H1 (cell line): Measurements from ENCODE around the gene GUCY2D. TPM values are rescaled to one million over a fixed set of nuclear protein-coding genes. Genes with fewer than 3 reads are reported as not detected.

Source experiments
- CTCF ChIA-PET: fragments of 300-600 bp; sonication (Branson Sonifier 250); formaldehyde crosslinking; loops from one replicate; lab custom pipeline; 2021; ENCODE audit not compliant: partially characterized antibody; lab: Charles Lee
- POLR2A ChIA-PET: fragments of 300-600 bp; sonication (Branson Sonifier 250); formaldehyde crosslinking; loops from one replicate; lab custom pipeline; 2021; ENCODE audit warnings: inconsistent platforms; ENCODE audit not compliant: partially characterized antibody; lab: Charles Lee
- DNase-seq, 2 experiments: peaks; one replicate each; pipeline versions ENCODE4 v3.0.0 to v3.0.0-alpha.2; 2010 to 2022; ENCODE audit warnings: low spot score in 2 of 2, low read depth in 1 of 2, mixed read lengths in 1 of 2
- FAIRE-seq: peaks from 2 replicates; lab custom pipeline; 2011; peaks lifted over from hg19 to GRCh38; lab: Jason Lieb, UNC
- H2AFZ ChIP-seq: 2 replicates; pipeline ENCODE4 v1.8.1; 2012; ENCODE audit warnings: low read length, inconsistent platforms
- H2AK5ac ChIP-seq: 2 replicates; pipeline ENCODE4 v1.6.1; 2013; ENCODE audit warnings: low read depth, low read length
- H2BK120ac ChIP-seq: replicated peaks from 2 replicates; pipeline ENCODE3; 2013; ENCODE audit warnings: low read depth, low read length, inconsistent platforms
- H2BK12ac ChIP-seq: 2 replicates; pipeline ENCODE4 v1.6.1; 2013; ENCODE audit warnings: low read depth, low read length
- H2BK15ac ChIP-seq: 2 replicates; pipeline ENCODE4 v1.6.1; 2013; ENCODE audit warnings: low read length
- H2BK20ac ChIP-seq: 2 replicates; pipeline ENCODE4 v1.6.1; 2013; ENCODE audit warnings: low read length
- H2BK5ac ChIP-seq: 2 replicates; pipeline ENCODE4 v1.6.1; 2013; ENCODE audit warnings: low read depth, low read length
- H3K14ac ChIP-seq: 2 replicates; pipeline ENCODE4 v1.6.1; 2013; ENCODE audit warnings: inconsistent platforms; ENCODE audit not compliant: insufficient read length
- H3K18ac ChIP-seq: 2 replicates; pipeline ENCODE4 v1.6.1; 2013; ENCODE audit warnings: low read length; ENCODE audit errors: extremely low read depth
- H3K23ac ChIP-seq: 2 replicates; pipeline ENCODE4 v1.6.1; 2013; ENCODE audit warnings: inconsistent platforms; ENCODE audit not compliant: insufficient read length
- H3K23me2 ChIP-seq: 2 replicates; pipeline ENCODE4 v1.6.1; 2013; ENCODE audit warnings: low read depth, low read length
- H3K27ac ChIP-seq: 2 replicates; pipeline ENCODE4 v1.6.1; 2011; ENCODE audit warnings: low read depth, low read length, inconsistent platforms
- H3K27me3 ChIP-seq, 4 experiments: replicated peaks in 1 of 4; 1 replicate in 1 of 4; 2 replicates in 3 of 4; pipeline versions ENCODE4 v1.6.1 to v1.8.1; 2011 to 2013; ENCODE audit warnings: low read length in 3 of 4, mild to moderate bottlenecking in 3 of 4, inconsistent platforms in 2 of 4, mixed read lengths in 2 of 4, moderate library complexity in 1 of 4; ENCODE audit not compliant: control insufficient read depth in 3 of 4, insufficient read depth in 3 of 4; ENCODE audit errors: extremely low read depth in 1 of 4
- H3K36me3 ChIP-seq, 4 experiments: 2 replicates each; pipeline versions ENCODE4 v1.6.1 to v1.8.1; 2011 to 2013; ENCODE audit warnings: mild to moderate bottlenecking in 4 of 4, low read length in 3 of 4, moderate library complexity in 2 of 4, control low read depth in 1 of 4, inconsistent platforms in 1 of 4; ENCODE audit not compliant: insufficient read depth in 4 of 4, control insufficient read depth in 2 of 4
- H3K4ac ChIP-seq: replicated peaks from 2 replicates; pipeline ENCODE3; 2013; ENCODE audit warnings: low read length, low read depth, mixed read lengths, inconsistent platforms; ENCODE audit not compliant: insufficient read length
- H3K4me1 ChIP-seq, 4 experiments: replicated peaks in 1 of 4; 1 replicate in 1 of 4; 2 replicates in 3 of 4; pipeline versions ENCODE4 v1.6.1 to v1.8.1; 2011 to 2013; ENCODE audit warnings: low read length in 3 of 4, inconsistent platforms in 2 of 4, mixed read lengths in 1 of 4; ENCODE audit not compliant: insufficient read depth in 4 of 4, control insufficient read depth in 3 of 4
- H3K4me2 ChIP-seq, 2 experiments: 2 replicates each; pipeline versions ENCODE4 v1.6.1 to v1.8.1; 2011 to 2013; ENCODE audit warnings: low read depth in 2 of 2, low read length in 2 of 2, control low read depth in 1 of 2, inconsistent platforms in 1 of 2, mild to moderate bottlenecking in 1 of 2; ENCODE audit not compliant: insufficient read depth in 1 of 2
- H3K4me3 ChIP-seq, 4 experiments: fragments of 200-600, 300-600 bp in 1 of 4; sonication (generic), shearing (Covaris generic), sonication (Bioruptor Twin) in 1 of 4; 2 replicates each; pipeline versions ENCODE4 v1.5.1 to v1.8.1; 2011 to 2016; ENCODE audit warnings: low read length in 4 of 4, low read depth in 3 of 4, control low read depth in 2 of 4, inconsistent platforms in 2 of 4, mild to moderate bottlenecking in 2 of 4, mixed read lengths in 1 of 4, moderate library complexity in 1 of 4; ENCODE audit not compliant: insufficient read depth in 2 of 4; ENCODE audit errors: extremely low read depth in 1 of 4
- H3K56ac ChIP-seq: replicated peaks from 2 replicates; pipeline ENCODE3; 2013; ENCODE audit warnings: low read depth, mild to moderate bottlenecking, mixed read lengths, low read length, inconsistent platforms; ENCODE audit not compliant: insufficient read length
- H3K79me1 ChIP-seq: 2 replicates; pipeline ENCODE4 v1.6.1; 2013; ENCODE audit warnings: low read depth, low read length, control low read depth
- H3K79me2 ChIP-seq, 2 experiments: 2 replicates each; pipeline versions ENCODE4 v1.6.1 to v1.8.1; 2012 to 2013; ENCODE audit warnings: low read length in 2 of 2, mild to moderate bottlenecking in 2 of 2, inconsistent platforms in 1 of 2; ENCODE audit not compliant: insufficient read depth in 2 of 2, control insufficient read depth in 1 of 2
- H3K9ac ChIP-seq, 4 experiments: replicated peaks in 1 of 4; 1 replicate in 1 of 4; 2 replicates in 3 of 4; pipeline versions ENCODE4 v1.6.1 to v1.8.1; 2011 to 2013; ENCODE audit warnings: low read depth in 3 of 4, low read length in 3 of 4, control low read depth in 2 of 4, mild to moderate bottlenecking in 2 of 4, moderate library complexity in 2 of 4, inconsistent platforms in 1 of 4; ENCODE audit errors: extremely low read depth in 1 of 4
- H3K9me3 ChIP-seq, 2 experiments: 2 replicates each; pipeline versions ENCODE4 v1.6.1 to v1.8.1; 2012 to 2013; ENCODE audit warnings: mild to moderate bottlenecking in 2 of 2, moderate library complexity in 2 of 2, control low read depth in 1 of 2, inconsistent platforms in 1 of 2, low read depth in 1 of 2, low read length in 1 of 2, mixed read lengths in 1 of 2; ENCODE audit not compliant: insufficient read depth in 2 of 2
- H4K20me1 ChIP-seq, 2 experiments: replicated peaks in 1 of 2; 2 replicates each; pipeline versions ENCODE3 to v1.8.1; 2011 to 2013; ENCODE audit warnings: inconsistent platforms in 2 of 2, low read length in 2 of 2, mild to moderate bottlenecking in 1 of 2; ENCODE audit not compliant: insufficient read depth in 2 of 2, control insufficient read depth in 1 of 2
- H4K5ac ChIP-seq: 2 replicates; pipeline ENCODE4 v1.6.1; 2013; ENCODE audit warnings: low read length, low read depth, mixed read lengths, inconsistent platforms; ENCODE audit not compliant: insufficient read length
- H4K8ac ChIP-seq: 2 replicates; pipeline ENCODE4 v1.8.0; 2013; ENCODE audit warnings: mild to moderate bottlenecking, moderate library complexity, low read length, inconsistent platforms; ENCODE audit not compliant: insufficient read depth; ENCODE audit errors: extremely low read depth
- H4K91ac ChIP-seq: replicated peaks from 2 replicates; pipeline ENCODE3; 2013; ENCODE audit warnings: low read length, mixed read lengths, inconsistent platforms; ENCODE audit not compliant: insufficient read length
- CHD1 ChIP-seq: IDR thresholded peaks from 2 replicates; pipeline ENCODE4 v1.6.1; 2012; ENCODE audit warnings: low read depth, low read length, improper control_type of control experiment
- EZH2 ChIP-seq: fragments of 200-600 bp; sonication (generic); IDR thresholded peaks from 2 replicates; pipeline ENCODE4 v1.7.1; 2012; ENCODE audit warnings: low read depth, mild to moderate bottlenecking, moderate library complexity, low read length, inconsistent platforms; ENCODE audit not compliant: severe bottlenecking
- FOSL1 ChIP-seq: IDR thresholded peaks from 2 replicates; pipeline ENCODE4 v1.6.1; 2011; ENCODE audit warnings: mild to moderate bottlenecking, low read depth, low read length, moderate library complexity; ENCODE audit not compliant: insufficient read depth
- HDAC6 ChIP-seq: IDR thresholded peaks from one replicate; pipeline ENCODE4 v1.7.1; 2012; ENCODE audit warnings: low read depth, mild to moderate bottlenecking, inconsistent platforms, low read length, moderate library complexity
- POU5F1 ChIP-seq: IDR thresholded peaks from 2 replicates; pipeline ENCODE4 v1.6.1; 2011; ENCODE audit warnings: low read depth, mild to moderate bottlenecking, low read length, moderate library complexity
- SAP30 ChIP-seq: fragments of 300-600 bp; sonication (generic); IDR thresholded peaks from 2 replicates; pipeline ENCODE4 v1.7.1; 2012; ENCODE audit warnings: low read length, moderate library complexity, mild to moderate bottlenecking, inconsistent platforms; ENCODE audit not compliant: insufficient read depth, insufficient replicate concordance
- WGBS, 2 experiments: shearing (Covaris generic) in 1 of 2; methylation state at CpG; one replicate each; pipeline versions ENCODE4 v1.1.6 to v1.1.7; 2013 to 2015; ENCODE audit warnings: low lambda C conversion rate in 2 of 2, mixed read lengths in 2 of 2, inconsistent platforms in 1 of 2, low coverage in 1 of 2, missing lambda C conversion rate in 1 of 2; ENCODE audit not compliant: insufficient replicate concordance in 2 of 2, insufficient coverage in 1 of 2, insufficient read length in 1 of 2; ENCODE audit errors: extremely low coverage in 1 of 2, missing lambda C conversion rate in 1 of 2; 5-methylcytosine and 5-hydroxymethylcytosine counted together
- polyA plus RNA-seq, 7 experiments: library from polyadenylated mRNA; depleted of rRNA in 3 of 7; stranded (reverse) in 5 of 7; unstranded in 2 of 7; fragments of >200 nt in 5 of 7; fragments of 200-250 nt in 2 of 7; gene quantifications; 1 replicate in 5 of 7; 2 replicates in 1 of 7; 4 replicates in 1 of 7; pipeline versions ENCODE4 v1.2.1 to v1.2.3, GENCODE V29; 2011 to 2013; ENCODE audit warnings: missing spikeins in 2 of 7, mixed read lengths in 2 of 7
- total RNA-seq: library from RNA; stranded (reverse); fragmentation: NEBNext Ultra II Directional; extraction: Animal tissue kit (Norgen Biotek cat#: 25700); gene quantifications from 2 replicates; pipeline ENCODE4 v1.2.1, GENCODE V29; 2021
- TF ChIP-seq, protein P1 (sequence below), 3 experiments: IDR thresholded peaks; 1 replicate in 2 of 3; 2 replicates in 1 of 3; pipeline versions ENCODE4 v1.5.1 to v1.6.1; 2011; ENCODE audit warnings: low read length in 3 of 3, mild to moderate bottlenecking in 3 of 3, inconsistent platforms in 2 of 3, low read depth in 1 of 3, moderate library complexity in 1 of 3; ENCODE audit not compliant: insufficient read depth in 1 of 3; ENCODE audit errors: control extremely low read depth in 1 of 3

GUCY2D gene
- total and polyA plus RNA-seq, 2 of the 8 experiments (the other 6 are each of a cell fraction or from before 2014, with no cell fraction given), result 0.20 to 0.48 TPM

DNA sequence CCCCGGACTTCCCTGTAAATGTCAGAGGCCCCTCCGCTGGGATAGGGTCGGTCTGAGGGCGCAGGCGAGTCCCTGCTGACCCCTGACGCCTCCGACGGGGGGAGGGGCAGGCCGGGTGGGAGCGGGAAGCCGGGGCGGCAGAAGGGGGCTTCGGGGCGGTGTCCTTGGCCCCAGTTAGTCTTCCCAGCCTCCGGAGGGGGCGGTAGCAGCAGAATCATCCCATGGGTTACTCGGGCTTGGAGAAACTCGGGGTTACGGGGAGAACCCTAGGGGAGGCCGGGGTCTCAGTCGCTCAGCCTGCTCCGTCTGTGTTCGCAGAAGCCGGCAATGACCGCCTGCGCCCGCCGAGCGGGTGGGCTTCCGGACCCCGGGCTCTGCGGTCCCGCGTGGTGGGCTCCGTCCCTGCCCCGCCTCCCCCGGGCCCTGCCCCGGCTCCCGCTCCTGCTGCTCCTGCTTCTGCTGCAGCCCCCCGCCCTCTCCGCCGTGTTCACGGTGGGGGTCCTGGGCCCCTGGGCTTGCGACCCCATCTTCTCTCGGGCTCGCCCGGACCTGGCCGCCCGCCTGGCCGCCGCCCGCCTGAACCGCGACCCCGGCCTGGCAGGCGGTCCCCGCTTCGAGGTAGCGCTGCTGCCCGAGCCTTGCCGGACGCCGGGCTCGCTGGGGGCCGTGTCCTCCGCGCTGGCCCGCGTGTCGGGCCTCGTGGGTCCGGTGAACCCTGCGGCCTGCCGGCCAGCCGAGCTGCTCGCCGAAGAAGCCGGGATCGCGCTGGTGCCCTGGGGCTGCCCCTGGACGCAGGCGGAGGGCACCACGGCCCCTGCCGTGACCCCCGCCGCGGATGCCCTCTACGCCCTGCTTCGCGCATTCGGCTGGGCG, 542 bp downstream of the GUCY2D start:
- Histone ChIP-seq H3K4me3 (peak overlapping the region; percentile 8 to 66 (median 24)), H2AK5ac (no peak overlapping the region), H2BK120ac (no peak overlapping the region), H3K23ac (no peak overlapping the region), H3K4me2 (peak overlapping the region; percentile 59 to 85), H3K56ac (no peak overlapping the region), H3K23me2 (no peaks in the 10 kb centered on the region; the same call in 1 of the 2 replicates), H4K91ac (no peak overlapping the region), H3K27me3 (peaks cover 35 to 53% (median 42%) of the 10 kb centered on the region in 4 experiments), H2AFZ (peak overlapping the region; percentile 94; the same call in 1 of the 2 replicates), H4K5ac (no peak overlapping the region), H3K9ac (peak overlapping the region in 1 of 4 experiments; percentile 44; a peak in 1 of 7 replicates), H2BK5ac (0 out of 2 replicates have a peak overlapping the region, but pooled peaks have one; percentile 68), H3K14ac (no peak overlapping the region), H2BK15ac (no peak overlapping the region), H2BK20ac (no peak overlapping the region), H3K79me1 (no peaks in the 10 kb centered on the region), H3K9me3 (no peaks in the 10 kb centered on the region; a peak in 1 of 4 replicates), H2BK12ac (peak overlapping the region; percentile 90; the same call in 1 of the 2 replicates), H3K4me1 (peaks cover 0 to 9% (median 4%) of the 10 kb centered on the region in 4 experiments; a peak in 5 of 7 replicates), H4K8ac (no peak overlapping the region; the same call in 1 of the 2 replicates), H4K20me1 (no peaks in the 10 kb centered on the region), H3K27ac (no peak overlapping the region), H3K36me3 (peaks cover 0 to 7% (median 0%) of the 10 kb centered on the region in 4 experiments; a peak in 1 of 8 replicates), H3K79me2 (no peaks in the 10 kb centered on the region), H3K4ac (no peak overlapping the region), H3K18ac (no peak overlapping the region)
- DNase-seq (no peak), FAIRE-seq (no peak)
- POLR2A ChIA-PET, result interaction anchor here (1.0 to 2.2 kb wide), 2 partner anchors 13 to 14 kb away, joined by 3 to 12 read pairs; no protein-coding TSS in a partner anchor
- 15% methylated on average over 26 of the region's 92 CpGs; no CpG with 5 or more reads in 1 of the 2 experiments for WGBS, 2 experiments
- CTCF ChIA-PET, result interaction anchor here (0.8 to 6.0 kb wide), 9 partner anchors 10 to 87 kb away, joined by 3 to 50 read pairs (median 4); partner anchors contain the start of gene RNF227
- TF ChIP-seq HDAC6, result no peak
- no peak for TF ChIP-seq SAP30
- TF ChIP-seq CHD1, result no peak
- no peak for TF ChIP-seq POU5F1
- TF ChIP-seq EZH2, result peak; percentile 86
- no peak for TF ChIP-seq FOSL1
- TF ChIP-seq, protein P1, sequence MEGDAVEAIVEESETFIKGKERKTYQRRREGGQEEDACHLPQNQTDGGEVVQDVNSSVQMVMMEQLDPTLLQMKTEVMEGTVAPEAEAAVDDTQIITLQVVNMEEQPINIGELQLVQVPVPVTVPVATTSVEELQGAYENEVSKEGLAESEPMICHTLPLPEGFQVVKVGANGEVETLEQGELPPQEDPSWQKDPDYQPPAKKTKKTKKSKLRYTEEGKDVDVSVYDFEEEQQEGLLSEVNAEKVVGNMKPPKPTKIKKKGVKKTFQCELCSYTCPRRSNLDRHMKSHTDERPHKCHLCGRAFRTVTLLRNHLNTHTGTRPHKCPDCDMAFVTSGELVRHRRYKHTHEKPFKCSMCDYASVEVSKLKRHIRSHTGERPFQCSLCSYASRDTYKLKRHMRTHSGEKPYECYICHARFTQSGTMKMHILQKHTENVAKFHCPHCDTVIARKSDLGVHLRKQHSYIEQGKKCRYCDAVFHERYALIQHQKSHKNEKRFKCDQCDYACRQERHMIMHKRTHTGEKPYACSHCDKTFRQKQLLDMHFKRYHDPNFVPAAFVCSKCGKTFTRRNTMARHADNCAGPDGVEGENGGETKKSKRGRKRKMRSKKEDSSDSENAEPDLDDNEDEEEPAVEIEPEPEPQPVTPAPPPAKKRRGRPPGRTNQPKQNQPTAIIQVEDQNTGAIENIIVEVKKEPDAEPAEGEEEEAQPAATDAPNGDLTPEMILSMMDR (IDR thresholded peaks at IDR 0.05; ENCODE audit: control extremely low read depth in 1 of 3, insufficient read depth in 1 of 3, low read depth in 1 of 3, low read length in 3 of 3), result peak in 2 of 3 experiments; percentile 21; a peak in 2 of 4 replicates
